Hypothalamus (tissue), 51 donors: ENCODE data around the gene RALBP1.

Source experiments
- DNase-seq, 51 donors: peaks; one replicate each; lab custom pipeline; 2025; lab: John Stamatoyannopoulos, UW

The RALBP1 gene

DNA sequence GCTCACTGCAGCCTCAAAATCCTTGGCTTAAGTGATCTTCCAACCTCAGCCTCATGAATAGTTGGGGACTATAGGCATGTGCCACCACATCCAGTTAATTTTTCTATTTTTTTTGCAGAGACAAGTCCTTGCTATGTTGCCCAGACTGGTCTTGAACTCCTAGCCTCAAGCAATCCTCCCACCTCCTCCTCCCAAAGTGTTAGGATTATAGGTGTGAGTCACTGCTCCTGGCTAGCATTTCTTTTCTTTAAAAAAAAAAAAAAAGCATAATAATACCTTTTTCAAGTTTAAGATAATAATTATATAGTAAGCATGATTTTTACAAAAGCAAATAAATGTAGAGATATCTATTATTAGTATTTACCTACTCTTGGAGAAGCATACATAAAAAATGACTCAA, 103.0 kb downstream of the RALBP1 start:
- no peak for DNase-seq

- no peak for DNase-seq
Measured at GRCh38 chr18:9581667-9582066, 106.4 kb downstream of the RALBP1 start.

- DNase-seq = no peak
Measured at GRCh38 chr18:9586814-9587213, 111.5 kb downstream of the RALBP1 start.
